CD4-positive, alpha-beta T cell treated with Interleukin-4 for 4 hours (primary cell): ENCODE measurements around the gene DGCR2.
"Not testable (repeated sequence)": the region's sequence is repeated elsewhere in the genome, so short reads cannot be mapped to it uniquely, and the experiment has no call there.

Experiments used
- DNase-seq: peaks from one replicate; pipeline ENCODE4 v3.0.0-alpha.2; 2020

Gene DGCR2

GRCh38 chr22:19122143-19122751 is at the start of gene DGCR2:
Gene DGCR2, minus strand, starts transcription at chr22:19122412. Its CDS starts 206 bp downstream, at chr22:19122206.
- DNase-seq: peak; percentile 93

DNA sequence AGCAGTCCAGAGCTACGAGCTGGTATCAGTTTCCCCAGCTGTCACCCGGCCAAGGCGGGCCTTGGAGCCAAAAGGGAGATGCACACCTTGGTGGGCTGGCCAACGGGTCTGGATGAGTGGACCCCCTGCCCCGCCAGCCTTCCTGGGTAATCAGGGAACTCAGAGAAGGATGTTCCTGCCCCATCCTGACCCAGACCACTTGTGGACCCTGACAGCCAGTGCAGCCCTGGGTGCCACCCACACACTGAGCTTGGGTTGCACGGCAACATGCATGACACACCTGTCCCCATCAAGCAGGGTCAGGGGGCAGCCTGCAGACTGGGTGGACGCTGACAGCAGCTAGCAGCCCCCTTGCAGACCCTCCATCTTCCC is 47.7 kb upstream of the DGCR2 start:
- no peak for DNase-seq

DNA sequence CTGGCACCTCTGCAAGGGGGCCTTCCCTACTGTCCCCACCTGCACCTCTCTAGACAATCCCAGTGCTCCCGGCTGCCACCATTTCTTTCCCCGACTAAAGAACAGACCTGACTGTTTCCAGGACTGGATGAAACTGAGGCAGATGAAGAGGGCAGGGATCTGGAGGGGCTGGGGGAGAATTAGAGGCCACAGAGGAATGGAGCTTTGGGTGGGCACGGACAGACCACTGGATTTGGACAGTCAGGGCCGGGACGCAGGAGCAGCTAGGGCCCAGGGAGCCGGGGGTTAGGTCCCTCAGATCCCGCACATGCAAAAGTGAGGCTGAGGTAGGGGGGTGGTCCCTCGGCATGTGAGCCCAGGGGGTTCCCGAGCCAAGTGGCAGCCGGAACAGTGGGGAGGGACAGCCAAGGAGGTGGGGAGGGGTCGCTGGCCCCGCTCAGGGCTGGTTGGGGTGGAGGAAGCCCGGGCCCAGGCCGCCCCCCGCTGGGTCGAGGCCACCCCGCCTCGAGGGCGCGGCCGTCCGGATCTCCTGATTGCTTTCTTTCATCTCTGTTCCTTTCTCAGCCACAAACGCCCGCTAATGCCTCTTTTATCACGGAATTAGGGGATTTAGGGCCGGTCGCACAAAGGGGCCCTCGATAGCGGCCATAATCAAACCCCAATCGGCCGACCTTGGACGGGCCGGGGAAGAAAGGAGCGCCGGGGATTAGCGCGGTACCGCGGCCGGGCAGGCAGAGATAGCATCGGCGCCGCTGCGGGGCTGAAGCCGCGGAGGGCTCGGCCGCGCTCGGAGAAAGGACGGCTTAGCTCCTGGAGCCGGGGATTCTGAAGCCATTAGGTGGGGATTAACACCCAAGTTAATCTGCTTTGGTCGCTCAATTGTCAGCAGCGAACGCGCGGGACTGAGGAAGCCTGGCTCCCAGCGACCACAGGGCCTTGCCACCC is 47.1 kb upstream of the DGCR2 start:
- DNase-seq: no peak

- no peak for DNase-seq
Measured at GRCh38 chr22:19168088-19168890, 46.1 kb upstream of the DGCR2 start.

DNA sequence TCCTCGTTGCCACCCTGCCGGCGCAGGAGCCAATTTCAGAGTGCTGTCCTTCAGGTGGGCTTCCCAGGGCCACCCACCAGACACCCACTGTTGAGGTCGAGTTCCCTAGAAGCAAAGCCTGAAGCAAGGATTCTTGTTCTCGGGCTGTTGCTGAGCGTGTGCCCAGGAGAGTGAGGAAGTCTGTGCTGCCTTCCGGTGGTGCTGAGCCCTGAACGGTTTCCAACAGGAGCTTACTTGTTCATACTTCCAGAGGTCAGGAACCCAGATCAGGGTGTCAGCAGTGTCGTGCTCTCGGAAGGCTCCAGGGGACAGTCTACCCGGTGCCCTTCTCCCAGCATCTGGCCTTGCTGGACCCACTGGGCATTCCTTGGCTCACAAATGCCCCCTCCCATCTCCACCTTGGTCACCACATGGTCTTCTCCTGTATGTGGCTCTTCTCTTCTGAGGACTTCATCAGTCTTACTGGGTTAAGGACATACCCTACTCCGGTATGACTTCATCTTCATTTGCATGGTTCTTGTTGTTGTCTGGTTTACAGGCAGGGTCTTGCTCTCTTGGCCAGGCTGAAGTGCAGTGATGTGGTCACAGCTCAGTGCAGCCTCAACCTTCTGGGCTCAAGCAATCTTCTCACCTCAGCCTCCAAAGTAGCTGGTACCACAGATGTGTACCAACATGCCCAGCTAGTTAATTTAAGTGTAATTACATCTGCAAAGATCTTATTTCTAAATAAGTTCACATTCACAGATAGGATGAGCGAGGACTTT is 45.1 kb upstream of the DGCR2 start:
- no peak for DNase-seq

DNA sequence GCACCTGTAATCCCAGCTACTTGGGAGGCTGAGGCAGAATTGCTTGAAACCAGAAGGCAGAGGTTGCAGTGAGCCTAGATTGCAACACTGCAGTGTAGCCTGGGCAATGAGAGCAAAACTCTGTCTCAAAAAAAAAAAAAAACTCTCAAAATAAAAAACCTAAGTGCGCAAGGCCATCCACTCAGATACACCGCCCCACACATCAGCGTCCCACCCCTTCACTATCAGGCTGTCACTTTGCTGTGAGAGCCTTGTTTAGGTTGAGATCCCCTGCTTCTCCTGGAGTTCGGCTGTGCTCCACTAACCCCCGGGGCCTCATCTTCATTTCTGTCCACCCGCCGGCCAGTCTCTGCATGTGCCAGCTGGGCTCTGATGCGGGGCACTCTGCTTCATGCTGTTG is 44.2 kb upstream of the DGCR2 start:
- DNase-seq: no peak

DNA sequence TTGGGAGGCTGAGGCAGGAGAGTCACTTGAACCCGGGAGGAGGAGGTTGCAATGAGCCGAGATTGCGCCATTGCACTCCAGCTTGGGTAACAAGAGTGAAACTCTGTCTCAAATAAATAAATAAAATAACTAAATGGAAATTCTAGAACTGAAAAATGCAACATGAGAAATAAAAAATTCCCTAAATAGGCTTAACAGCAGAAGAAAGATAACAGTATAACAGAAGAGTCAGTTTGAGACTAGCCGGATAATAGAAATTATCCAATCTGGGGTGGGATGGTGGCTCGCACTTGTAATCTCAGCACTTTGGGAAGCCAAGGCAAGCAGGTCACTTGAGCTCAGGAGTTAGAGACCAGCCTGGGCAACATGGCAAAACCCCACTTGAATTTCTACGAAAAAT is 42.2 kb upstream of the DGCR2 start:
- no peak for DNase-seq

DNA sequence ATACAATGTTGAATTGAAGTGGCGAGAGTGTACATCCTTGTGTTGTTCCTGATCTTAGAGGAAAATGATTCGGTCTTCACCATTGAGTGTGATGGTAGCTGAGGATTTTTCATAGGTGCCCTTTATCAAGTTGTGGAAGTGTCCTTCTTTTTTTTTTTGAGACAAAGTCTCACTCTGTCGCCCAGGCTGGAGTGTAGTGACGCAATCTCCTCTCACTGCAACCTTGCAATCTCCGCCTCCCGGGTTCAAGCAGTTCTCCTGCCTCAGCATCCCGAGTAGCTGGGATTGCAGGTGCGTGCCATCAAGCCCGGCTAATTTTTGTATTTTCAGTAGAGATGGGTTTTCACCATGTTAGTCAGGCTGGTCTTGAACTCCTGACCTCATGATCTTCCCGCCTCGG is 36.4 kb upstream of the DGCR2 start:
- not testable (repeated sequence) for DNase-seq

GRCh38 chr22:19156109-19156508 is 33.9 kb upstream of the DGCR2 start:
- DNase-seq: not testable (repeated sequence)

GRCh38 chr22:19152942-19153883 is 31.0 kb upstream of the DGCR2 start:
- no peak for DNase-seq

GRCh38 chr22:19151329-19152191 is 29.3 kb upstream of the DGCR2 start:
- no peak for DNase-seq

- no peak for DNase-seq
Measured at GRCh38 chr22:19150482-19151328, 28.5 kb upstream of the DGCR2 start.

- DNase-seq: no peak
Measured at GRCh38 chr22:19149991-19150390, 27.8 kb upstream of the DGCR2 start, which contains the start of gene GSC2. Gene GSC2, minus strand, starts transcription at chr22:19150292. Its CDS starts 9 bp downstream, at chr22:19150283.

GRCh38 chr22:19149047-19149883 is 27.1 kb upstream of the DGCR2 start:
- DNase-seq: peak; percentile 5

DNA sequence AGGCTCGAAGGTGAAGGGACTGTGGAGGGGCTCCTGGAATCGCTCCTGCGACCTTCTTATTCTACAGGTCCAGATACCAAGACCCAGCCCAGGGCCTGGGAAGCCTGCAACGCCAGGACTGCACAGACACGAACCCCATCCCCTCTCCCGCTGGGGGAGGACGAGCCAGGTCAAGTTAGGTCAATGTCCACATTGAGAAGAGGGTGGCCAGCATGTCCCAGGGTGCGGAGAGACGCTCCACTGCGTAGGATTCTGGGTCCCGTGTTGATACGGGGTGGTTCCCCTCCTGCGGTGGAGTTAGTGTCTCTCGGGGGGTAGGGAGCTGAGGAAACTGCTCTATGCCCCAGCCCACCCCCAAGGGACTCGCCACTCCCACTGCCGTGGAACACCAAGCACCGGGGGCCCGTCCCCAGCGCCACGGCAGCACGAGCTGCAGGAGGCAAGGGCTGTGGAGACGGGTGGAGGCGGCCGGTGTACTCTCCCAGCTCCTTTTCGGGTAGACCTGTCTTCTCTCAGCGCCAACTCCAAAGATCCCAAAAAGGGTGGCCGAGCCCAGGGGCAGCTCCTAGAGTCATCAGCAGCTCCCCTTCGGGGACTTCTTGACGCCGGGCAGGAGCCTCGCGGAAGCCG is 26.3 kb upstream of the DGCR2 start:
- DNase-seq: no peak

DNA sequence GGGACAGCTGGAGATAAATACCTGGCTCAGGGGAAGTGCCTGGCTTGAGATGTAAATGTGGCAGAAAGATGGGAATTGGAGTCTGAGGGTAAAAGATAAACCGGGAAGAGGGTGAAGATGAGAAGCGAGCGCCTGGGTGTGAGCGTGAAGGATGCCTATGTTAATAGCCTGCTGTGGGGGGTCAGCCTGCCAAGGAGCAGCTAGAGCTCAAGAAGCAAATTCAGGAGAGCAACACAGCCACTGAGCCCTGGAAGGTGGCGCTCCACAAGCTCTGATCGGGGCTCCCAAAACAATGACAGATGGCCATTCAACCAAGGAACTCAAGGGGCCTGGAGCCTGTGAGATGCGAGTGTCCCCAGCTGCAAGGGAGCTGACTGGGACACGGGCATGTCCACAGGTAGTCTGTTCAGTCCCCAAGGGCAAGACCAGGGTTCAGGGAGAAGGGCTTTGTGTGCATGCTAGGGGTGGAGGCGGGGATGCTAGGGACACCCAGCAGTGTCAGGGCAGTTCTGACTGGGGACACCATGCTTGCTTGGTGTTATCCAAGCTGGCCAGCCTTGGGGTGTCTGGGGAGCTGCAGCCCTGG is 25.1 kb upstream of the DGCR2 start:
- DNase-seq: no peak

- no peak for DNase-seq
Measured at GRCh38 chr22:19146215-19146968, 24.2 kb upstream of the DGCR2 start.
